OCI-LY3 (cell line): Measurements from ENCODE around the gene ASB7.

Source experiments
- EZH2phosphoT487 ChIP-seq: fragments of 200-600 bp; shearing (Covaris generic); IDR thresholded peaks from 2 replicates; pipeline ENCODE4 v1.6.1; 2018; ENCODE audit warnings: antibody characterized with exemption, mixed run types, low read depth
- TF ChIP-seq, protein P1 (sequence below): fragments of 200-600, 300-600 bp; sonication (generic); IDR thresholded peaks from 2 replicates; pipeline ENCODE4 v1.5.1; 2014; ENCODE audit warnings: antibody characterized with exemption, low read length, low read depth

DNA sequence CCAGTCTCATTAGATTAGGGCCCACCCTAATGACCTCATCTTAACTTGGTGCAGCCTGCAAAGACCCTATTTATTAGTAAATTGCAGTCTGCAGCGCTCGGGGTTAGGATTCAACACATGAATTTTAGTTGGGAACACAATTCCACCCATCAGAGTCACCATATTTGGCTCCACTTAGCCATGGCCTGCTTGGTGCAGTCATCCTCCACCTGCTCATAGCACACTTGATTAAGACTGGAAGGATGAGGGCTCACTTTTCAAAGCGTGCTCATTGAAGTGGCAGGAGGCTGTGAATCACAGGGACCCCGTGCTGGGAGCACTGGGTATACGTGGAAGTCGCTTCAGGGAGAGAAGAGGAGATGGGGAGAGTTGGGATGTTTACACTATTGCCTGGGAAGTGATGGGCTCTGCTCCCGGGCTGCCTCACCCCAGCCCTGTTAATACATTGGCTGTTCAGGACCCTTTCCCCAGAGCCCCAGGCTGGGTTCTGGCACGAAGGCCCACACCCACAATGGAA lies 68.2 kb downstream of the ASB7 start:
- TF ChIP-seq, protein P1, sequence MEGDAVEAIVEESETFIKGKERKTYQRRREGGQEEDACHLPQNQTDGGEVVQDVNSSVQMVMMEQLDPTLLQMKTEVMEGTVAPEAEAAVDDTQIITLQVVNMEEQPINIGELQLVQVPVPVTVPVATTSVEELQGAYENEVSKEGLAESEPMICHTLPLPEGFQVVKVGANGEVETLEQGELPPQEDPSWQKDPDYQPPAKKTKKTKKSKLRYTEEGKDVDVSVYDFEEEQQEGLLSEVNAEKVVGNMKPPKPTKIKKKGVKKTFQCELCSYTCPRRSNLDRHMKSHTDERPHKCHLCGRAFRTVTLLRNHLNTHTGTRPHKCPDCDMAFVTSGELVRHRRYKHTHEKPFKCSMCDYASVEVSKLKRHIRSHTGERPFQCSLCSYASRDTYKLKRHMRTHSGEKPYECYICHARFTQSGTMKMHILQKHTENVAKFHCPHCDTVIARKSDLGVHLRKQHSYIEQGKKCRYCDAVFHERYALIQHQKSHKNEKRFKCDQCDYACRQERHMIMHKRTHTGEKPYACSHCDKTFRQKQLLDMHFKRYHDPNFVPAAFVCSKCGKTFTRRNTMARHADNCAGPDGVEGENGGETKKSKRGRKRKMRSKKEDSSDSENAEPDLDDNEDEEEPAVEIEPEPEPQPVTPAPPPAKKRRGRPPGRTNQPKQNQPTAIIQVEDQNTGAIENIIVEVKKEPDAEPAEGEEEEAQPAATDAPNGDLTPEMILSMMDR: no peak
- TF ChIP-seq EZH2phosphoT487: no peak
